Ishikawa (cell line): ENCODE measurements around the gene FSTL1.

Source experiments
- CREB1 ChIP-seq: IDR thresholded peaks from 2 replicates; pipeline ENCODE4 v1.6.1; 2012; ENCODE audit warnings: low read depth
- EP300 ChIP-seq: IDR thresholded peaks from 2 replicates; pipeline ENCODE4 v1.6.1; 2012; ENCODE audit warnings: borderline replicate concordance
- NFIC ChIP-seq: IDR thresholded peaks from 2 replicates; pipeline ENCODE4 v1.6.1; 2012
- RAD21 ChIP-seq: IDR thresholded peaks from 2 replicates; pipeline ENCODE4 v1.6.1; 2012; ENCODE audit warnings: low read depth
- TAF1 ChIP-seq: IDR thresholded peaks from 2 replicates; pipeline ENCODE4 v1.6.1; 2012; ENCODE audit warnings: low read depth, mild to moderate bottlenecking
- TEAD4 ChIP-seq: IDR thresholded peaks from 2 replicates; pipeline ENCODE4 v1.6.1; 2012
- USF1 ChIP-seq: IDR thresholded peaks from 2 replicates; pipeline ENCODE4 v1.6.1; 2012

- TF ChIP-seq USF1 (no peak), TEAD4 (no peak), NFIC (no peak), CREB1 (no peak), EP300 (no peak), RAD21 (no peak), TAF1 (no peak)
These were observed 56.4 kb downstream of the FSTL1 start for GRCh38 chr3:120394347-120394746.
